Liver (tissue), 9 donors: Measurements from ENCODE around the gene LPO. TPM values are rescaled to one million over a fixed set of nuclear protein-coding genes. Genes with fewer than 3 reads are reported as not detected.

ENCODE experiments used
- DNase-seq: peaks from one replicate; pipeline ENCODE4 v3.0.0-alpha.2; 2017; ENCODE audit warnings: low spot score
- H3K27ac ChIP-seq, 2 donors: one replicate each; pipeline ENCODE4 v1.7.0; 2013; ENCODE audit warnings: inconsistent platforms in 2 of 2, low read length in 2 of 2, control low read depth in 1 of 2, low read depth in 1 of 2, mild to moderate bottlenecking in 1 of 2
- H3K27me3 ChIP-seq, 4 donors: one replicate each; pipeline versions ENCODE4 v1.6.1 to v1.7.0; 2013; ENCODE audit warnings: low read length in 3 of 4, inconsistent platforms in 1 of 4, mild to moderate bottlenecking in 1 of 4, moderate library complexity in 1 of 4; ENCODE audit not compliant: control insufficient read depth in 4 of 4, insufficient read depth in 4 of 4
- H3K36me3 ChIP-seq, 4 donors: one replicate each; pipeline versions ENCODE4 v1.6.1 to v1.7.0; 2013; ENCODE audit warnings: low read length in 3 of 4, mild to moderate bottlenecking in 3 of 4, low read depth in 1 of 4, moderate library complexity in 1 of 4; ENCODE audit not compliant: control insufficient read depth in 4 of 4, insufficient read depth in 3 of 4
- H3K4me1 ChIP-seq, 4 donors: one replicate each; pipeline versions ENCODE4 v1.6.1 to v1.7.0; 2013; ENCODE audit warnings: low read length in 3 of 4, mild to moderate bottlenecking in 3 of 4, moderate library complexity in 1 of 4; ENCODE audit not compliant: control insufficient read depth in 4 of 4, insufficient read depth in 4 of 4
- H3K4me3 ChIP-seq, 3 donors: one replicate each; pipeline versions ENCODE4 v1.6.1 to v1.7.0; 2013; ENCODE audit warnings: low read length in 3 of 3, control low read depth in 1 of 3, low read depth in 1 of 3, mild to moderate bottlenecking in 1 of 3
- H3K9ac ChIP-seq, 2 donors: one replicate each; pipeline ENCODE4 v1.7.0; 2013; ENCODE audit warnings: low read length in 2 of 2, mild to moderate bottlenecking in 2 of 2, moderate library complexity in 2 of 2, control low read depth in 1 of 2, low read depth in 1 of 2
- H3K9me3 ChIP-seq, 4 donors: one replicate each; pipeline versions ENCODE4 v1.6.1 to v1.7.0; 2013; ENCODE audit warnings: low read length in 3 of 4; ENCODE audit not compliant: control insufficient read depth in 4 of 4
- EGR1 ChIP-seq, 2 donors: IDR thresholded peaks; 2 replicates each; pipeline ENCODE4 v1.6.1; 2016 to 2018; ENCODE audit warnings: antibody characterized with exemption in 2 of 2, low read depth in 2 of 2
- FOXA1 ChIP-seq: IDR thresholded peaks from 2 replicates; pipeline ENCODE4 v1.6.1; 2016; ENCODE audit warnings: antibody characterized with exemption
- FOXA2 ChIP-seq: IDR thresholded peaks from 2 replicates; pipeline ENCODE4 v1.6.1; 2016; ENCODE audit warnings: antibody characterized with exemption
- GABPA ChIP-seq, 2 donors: IDR thresholded peaks in 1 of 2; conservative IDR thresholded peaks in 1 of 2; 2 replicates each; pipeline ENCODE4 v1.6.1; 2016; ENCODE audit warnings: antibody characterized with exemption in 2 of 2, mild to moderate bottlenecking in 1 of 2, moderate library complexity in 1 of 2
- HNF4A ChIP-seq, 2 donors: conservative IDR thresholded peaks; 2 replicates each; pipeline ENCODE4 v1.6.1; 2016; ENCODE audit warnings: antibody characterized with exemption in 2 of 2, mild to moderate bottlenecking in 2 of 2
- HNF4G ChIP-seq: IDR thresholded peaks from 2 replicates; pipeline ENCODE4 v1.6.1; 2016; ENCODE audit warnings: antibody characterized with exemption
- JUND ChIP-seq, 2 donors: IDR thresholded peaks; 2 replicates each; pipeline ENCODE4 v1.6.1; 2016; ENCODE audit warnings: antibody characterized with exemption in 2 of 2
- NR2F2 ChIP-seq: IDR thresholded peaks from 2 replicates; pipeline ENCODE4 v1.6.1; 2016; ENCODE audit warnings: antibody characterized with exemption
- RAD21 ChIP-seq, 2 donors: IDR thresholded peaks; 2 replicates each; pipeline ENCODE4 v1.6.1; 2016; ENCODE audit warnings: antibody characterized with exemption in 2 of 2, mild to moderate bottlenecking in 2 of 2
- RXRA ChIP-seq, 2 donors: IDR thresholded peaks; 2 replicates each; pipeline ENCODE4 v1.6.1; 2017 to 2018; ENCODE audit warnings: antibody characterized with exemption in 2 of 2, mild to moderate bottlenecking in 1 of 2
- SP1 ChIP-seq: IDR thresholded peaks from 2 replicates; pipeline ENCODE4 v1.6.1; 2018; ENCODE audit warnings: antibody characterized with exemption, mild to moderate bottlenecking
- TAF1 ChIP-seq: conservative IDR thresholded peaks from 2 replicates; pipeline ENCODE4 v1.6.1; 2016; ENCODE audit warnings: antibody characterized with exemption, mild to moderate bottlenecking
- YY1 ChIP-seq: IDR thresholded peaks from 2 replicates; pipeline ENCODE4 v1.6.1; 2016; ENCODE audit warnings: antibody characterized with exemption, mild to moderate bottlenecking
- WGBS: extraction: QIAGEN DNeasy Blood & Tissue Kit; methylation state at CpG from one replicate; pipeline ENCODE4 v1.1.7; 2013; 5-methylcytosine and 5-hydroxymethylcytosine counted together
- polyA plus RNA-seq, 2 donors: library from polyadenylated mRNA; stranded (reverse) in 1 of 2; unstranded in 1 of 2; fragments of 200-250 nt in 1 of 2; fragments of >200 nt in 1 of 2; fragmentation: Nextera tagmentation in 1 of 2; extraction: Ambion mirVana in 1 of 2; gene quantifications; one replicate each; pipeline versions ENCODE4 v1.2.1 to v1.2.3, GENCODE V29; 2013 to 2015
- total RNA-seq, 2 donors: library from RNA; depleted of rRNA; stranded (reverse); fragments of >200 nt; gene quantifications; one replicate each; pipeline ENCODE4 v1.2.3, GENCODE V29; 2014
- TF ChIP-seq, protein P1 (sequence below): fragments of 150-350 bp; IDR thresholded peaks from 2 replicates; pipeline ENCODE4 v1.5.1; 2017; ENCODE audit warnings: improper control_type of control experiment, low read depth, low read length; ENCODE audit not compliant: missing input control
- TF ChIP-seq, protein P2 (sequence below): IDR thresholded peaks from 2 replicates; pipeline ENCODE4 v1.6.1; 2016; ENCODE audit warnings: antibody characterized with exemption
- TF ChIP-seq, protein P3 (sequence below): IDR thresholded peaks from 2 replicates; pipeline ENCODE4 v1.6.1; 2016; ENCODE audit warnings: antibody characterized with exemption
- TF ChIP-seq, protein P4 (sequence below): IDR thresholded peaks from 2 replicates; pipeline ENCODE4 v1.6.1; 2016; ENCODE audit warnings: antibody characterized with exemption, mild to moderate bottlenecking
- TF ChIP-seq, protein P5 (sequence below): IDR thresholded peaks from 2 replicates; pipeline ENCODE4 v1.6.1; 2016; ENCODE audit warnings: antibody characterized with exemption
- donor health status: healthy.
- donor health status: healthy.
- donor health status: healthy.
- donor health status: healthy.
- donor health status: healthy.

The LPO gene
- total and polyA plus RNA-seq, 4 donors = not detected

DNA sequence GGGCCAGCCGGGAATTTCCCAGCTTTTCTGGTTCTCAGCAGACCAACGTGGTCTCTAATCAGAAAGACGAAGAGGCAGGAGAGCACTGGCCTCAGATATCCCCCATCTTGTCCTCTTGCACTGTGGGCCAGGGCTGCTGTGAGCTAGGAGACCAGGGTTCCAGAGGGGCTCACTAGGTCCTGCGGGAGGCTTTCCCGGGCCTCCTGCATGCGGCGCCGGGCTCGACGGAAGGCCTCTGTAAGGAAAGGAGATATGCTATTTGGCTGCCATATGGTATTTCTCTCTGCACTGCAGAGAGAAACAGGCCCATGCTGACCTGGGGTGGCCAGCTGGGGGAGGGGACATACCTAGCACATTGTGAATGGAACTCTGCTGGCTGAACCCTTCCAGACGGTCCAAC is 32.4 kb upstream of the LPO start:
- Histone ChIP-seq H3K36me3 (peaks cover 2 to 45% (median 16%) of the 10 kb centered on the region in 4 donors), H3K27ac (no peak overlapping the region), H3K4me1 (no peaks in the 10 kb centered on the region), H3K27me3 (no peaks in the 10 kb centered on the region), H3K4me3 (no peak overlapping the region), H3K9me3 (no peaks in the 10 kb centered on the region), H3K9ac (no peak overlapping the region)
- no peak for DNase-seq
- TF ChIP-seq, protein P1, sequence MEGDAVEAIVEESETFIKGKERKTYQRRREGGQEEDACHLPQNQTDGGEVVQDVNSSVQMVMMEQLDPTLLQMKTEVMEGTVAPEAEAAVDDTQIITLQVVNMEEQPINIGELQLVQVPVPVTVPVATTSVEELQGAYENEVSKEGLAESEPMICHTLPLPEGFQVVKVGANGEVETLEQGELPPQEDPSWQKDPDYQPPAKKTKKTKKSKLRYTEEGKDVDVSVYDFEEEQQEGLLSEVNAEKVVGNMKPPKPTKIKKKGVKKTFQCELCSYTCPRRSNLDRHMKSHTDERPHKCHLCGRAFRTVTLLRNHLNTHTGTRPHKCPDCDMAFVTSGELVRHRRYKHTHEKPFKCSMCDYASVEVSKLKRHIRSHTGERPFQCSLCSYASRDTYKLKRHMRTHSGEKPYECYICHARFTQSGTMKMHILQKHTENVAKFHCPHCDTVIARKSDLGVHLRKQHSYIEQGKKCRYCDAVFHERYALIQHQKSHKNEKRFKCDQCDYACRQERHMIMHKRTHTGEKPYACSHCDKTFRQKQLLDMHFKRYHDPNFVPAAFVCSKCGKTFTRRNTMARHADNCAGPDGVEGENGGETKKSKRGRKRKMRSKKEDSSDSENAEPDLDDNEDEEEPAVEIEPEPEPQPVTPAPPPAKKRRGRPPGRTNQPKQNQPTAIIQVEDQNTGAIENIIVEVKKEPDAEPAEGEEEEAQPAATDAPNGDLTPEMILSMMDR = no peak
- TF ChIP-seq, protein P2, sequence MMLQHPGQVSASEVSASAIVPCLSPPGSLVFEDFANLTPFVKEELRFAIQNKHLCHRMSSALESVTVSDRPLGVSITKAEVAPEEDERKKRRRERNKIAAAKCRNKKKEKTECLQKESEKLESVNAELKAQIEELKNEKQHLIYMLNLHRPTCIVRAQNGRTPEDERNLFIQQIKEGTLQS = no peak
- TF ChIP-seq RAD21 (IDR thresholded peaks at IDR 0.05) = no peak
- TF ChIP-seq, protein P3, sequence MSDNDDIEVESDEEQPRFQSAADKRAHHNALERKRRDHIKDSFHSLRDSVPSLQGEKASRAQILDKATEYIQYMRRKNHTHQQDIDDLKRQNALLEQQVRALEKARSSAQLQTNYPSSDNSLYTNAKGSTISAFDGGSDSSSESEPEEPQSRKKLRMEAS = no peak
- TF ChIP-seq, protein P4, sequence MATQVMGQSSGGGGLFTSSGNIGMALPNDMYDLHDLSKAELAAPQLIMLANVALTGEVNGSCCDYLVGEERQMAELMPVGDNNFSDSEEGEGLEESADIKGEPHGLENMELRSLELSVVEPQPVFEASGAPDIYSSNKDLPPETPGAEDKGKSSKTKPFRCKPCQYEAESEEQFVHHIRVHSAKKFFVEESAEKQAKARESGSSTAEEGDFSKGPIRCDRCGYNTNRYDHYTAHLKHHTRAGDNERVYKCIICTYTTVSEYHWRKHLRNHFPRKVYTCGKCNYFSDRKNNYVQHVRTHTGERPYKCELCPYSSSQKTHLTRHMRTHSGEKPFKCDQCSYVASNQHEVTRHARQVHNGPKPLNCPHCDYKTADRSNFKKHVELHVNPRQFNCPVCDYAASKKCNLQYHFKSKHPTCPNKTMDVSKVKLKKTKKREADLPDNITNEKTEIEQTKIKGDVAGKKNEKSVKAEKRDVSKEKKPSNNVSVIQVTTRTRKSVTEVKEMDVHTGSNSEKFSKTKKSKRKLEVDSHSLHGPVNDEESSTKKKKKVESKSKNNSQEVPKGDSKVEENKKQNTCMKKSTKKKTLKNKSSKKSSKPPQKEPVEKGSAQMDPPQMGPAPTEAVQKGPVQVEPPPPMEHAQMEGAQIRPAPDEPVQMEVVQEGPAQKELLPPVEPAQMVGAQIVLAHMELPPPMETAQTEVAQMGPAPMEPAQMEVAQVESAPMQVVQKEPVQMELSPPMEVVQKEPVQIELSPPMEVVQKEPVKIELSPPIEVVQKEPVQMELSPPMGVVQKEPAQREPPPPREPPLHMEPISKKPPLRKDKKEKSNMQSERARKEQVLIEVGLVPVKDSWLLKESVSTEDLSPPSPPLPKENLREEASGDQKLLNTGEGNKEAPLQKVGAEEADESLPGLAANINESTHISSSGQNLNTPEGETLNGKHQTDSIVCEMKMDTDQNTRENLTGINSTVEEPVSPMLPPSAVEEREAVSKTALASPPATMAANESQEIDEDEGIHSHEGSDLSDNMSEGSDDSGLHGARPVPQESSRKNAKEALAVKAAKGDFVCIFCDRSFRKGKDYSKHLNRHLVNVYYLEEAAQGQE = no peak
- no peak for TF ChIP-seq HNF4A (conservative IDR thresholded peaks at IDR 0.05)
- no peak for TF ChIP-seq FOXA2
- TF ChIP-seq, protein P5, sequence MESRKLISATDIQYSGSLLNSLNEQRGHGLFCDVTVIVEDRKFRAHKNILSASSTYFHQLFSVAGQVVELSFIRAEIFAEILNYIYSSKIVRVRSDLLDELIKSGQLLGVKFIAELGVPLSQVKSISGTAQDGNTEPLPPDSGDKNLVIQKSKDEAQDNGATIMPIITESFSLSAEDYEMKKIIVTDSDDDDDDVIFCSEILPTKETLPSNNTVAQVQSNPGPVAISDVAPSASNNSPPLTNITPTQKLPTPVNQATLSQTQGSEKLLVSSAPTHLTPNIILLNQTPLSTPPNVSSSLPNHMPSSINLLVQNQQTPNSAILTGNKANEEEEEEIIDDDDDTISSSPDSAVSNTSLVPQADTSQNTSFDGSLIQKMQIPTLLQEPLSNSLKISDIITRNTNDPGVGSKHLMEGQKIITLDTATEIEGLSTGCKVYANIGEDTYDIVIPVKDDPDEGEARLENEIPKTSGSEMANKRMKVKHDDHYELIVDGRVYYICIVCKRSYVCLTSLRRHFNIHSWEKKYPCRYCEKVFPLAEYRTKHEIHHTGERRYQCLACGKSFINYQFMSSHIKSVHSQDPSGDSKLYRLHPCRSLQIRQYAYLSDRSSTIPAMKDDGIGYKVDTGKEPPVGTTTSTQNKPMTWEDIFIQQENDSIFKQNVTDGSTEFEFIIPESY = no peak
- TF ChIP-seq TAF1 = no peak
- no peak for TF ChIP-seq JUND (IDR thresholded peaks at IDR 0.05)
- TF ChIP-seq HNF4G = no peak
- TF ChIP-seq GABPA (IDR thresholded peaks at IDR 0.05 in 1 of 2, conservative IDR thresholded peaks at IDR 0.05 in 1 of 2) = no peak
- TF ChIP-seq FOXA1 = no peak
- no peak for TF ChIP-seq SP1
- no peak for TF ChIP-seq YY1
- TF ChIP-seq RXRA (IDR thresholded peaks at IDR 0.05) = no peak
- no peak for TF ChIP-seq NR2F2
- 94% methylated on average over 11 of the region's 11 CpGs for WGBS

DNA sequence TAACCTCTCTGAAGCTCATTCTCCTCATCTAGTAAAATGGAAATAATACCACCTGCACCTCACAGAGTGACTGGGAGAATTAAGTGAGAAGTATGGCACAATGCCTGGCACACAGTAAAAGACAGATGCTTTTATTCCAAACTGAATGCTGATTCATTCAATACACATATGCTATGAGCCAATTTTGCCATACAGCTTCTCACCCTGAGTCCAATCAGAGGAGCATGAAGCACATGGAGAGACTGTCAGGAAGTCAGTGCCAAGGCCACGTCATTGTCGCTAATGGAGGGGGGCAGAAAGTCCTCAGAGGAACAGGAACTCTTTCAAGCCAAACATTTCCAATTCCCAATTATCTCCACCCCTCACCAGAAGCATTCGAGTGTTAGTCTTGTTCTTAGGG is 30.9 kb upstream of the LPO start:
- TF ChIP-seq FOXA1 (no peak), EGR1 (IDR thresholded peaks at IDR 0.05; ENCODE audit: low read depth in 2 of 2) (no peak), NR2F2 (no peak), RAD21 (IDR thresholded peaks at IDR 0.05) (no peak)
- TF ChIP-seq, protein P3 = no peak
- TF ChIP-seq, protein P2 = no peak
- Histone ChIP-seq H3K9ac (no peak overlapping the region), H3K4me1 (no peaks in the 10 kb centered on the region), H3K27ac (no peak overlapping the region), H3K4me3 (no peak overlapping the region), H3K27me3 (no peaks in the 10 kb centered on the region), H3K9me3 (no peaks in the 10 kb centered on the region), H3K36me3 (peaks cover 2 to 51% (median 24%) of the 10 kb centered on the region in 4 donors)
- WGBS = 94% methylated on average over 3 of the region's 3 CpGs
- no peak for DNase-seq
